Stimulated activated CD8-positive, alpha-beta memory T cell treated with anti-CD3 and anti-CD28 coated beads, Interleukin-7, amount 100 ng/mL, for 4 hours (primary cell): ENCODE results near the gene EHBP1.

Source experiments
- DNase-seq, 2 donors: peaks; one replicate each; pipeline ENCODE4 v3.0.0-alpha.2; 2020; ENCODE audit warnings: low read depth in 2 of 2

EHBP1 gene

DNA sequence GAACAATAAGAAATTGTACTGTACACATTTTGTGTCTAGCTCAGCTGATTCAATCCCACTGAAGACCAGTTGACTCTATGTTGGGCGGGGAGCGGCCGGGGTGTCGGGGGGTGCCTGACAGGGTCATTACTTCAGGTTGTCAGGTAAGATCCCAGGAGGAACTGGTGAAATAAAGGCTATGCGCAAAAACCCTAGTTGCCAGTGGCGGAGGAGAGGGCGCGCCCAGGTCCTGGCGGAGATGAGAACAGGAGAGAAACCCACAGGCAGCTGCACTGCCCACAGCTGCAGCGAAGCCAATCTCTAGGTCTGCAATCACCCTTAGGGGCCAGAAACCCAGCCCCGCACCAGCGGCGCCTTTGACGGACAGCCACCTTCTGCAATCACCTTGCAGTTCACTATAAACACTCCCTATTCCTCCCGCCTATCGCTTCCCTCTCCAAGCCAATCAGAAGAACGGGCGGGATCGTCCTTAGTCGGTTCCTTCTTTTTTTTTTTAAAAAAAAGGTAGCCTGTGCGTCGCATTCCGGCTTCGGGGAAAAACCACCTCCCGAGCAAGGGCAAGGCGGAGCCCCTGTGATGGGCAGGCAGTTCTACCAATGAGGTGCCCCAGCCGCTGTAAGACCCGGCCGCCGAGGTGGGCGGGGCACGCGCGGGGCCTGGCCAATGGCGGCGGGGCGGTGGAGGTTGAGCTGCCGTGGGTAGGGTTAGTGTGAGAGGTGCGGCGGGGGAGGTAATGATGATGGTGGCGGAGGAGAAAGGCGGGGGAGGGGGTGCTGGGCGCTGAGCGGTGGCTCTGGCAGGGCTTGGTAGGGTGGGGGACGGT lies at the start of gene EHBP1:
TSS of gene EHBP1 (plus strand) at position 707 of the 823 bp plus-strand sequence. CDS start 1,479 bp downstream, outside the sequence.
- peak; percentile 95 to 97 for DNase-seq

DNA sequence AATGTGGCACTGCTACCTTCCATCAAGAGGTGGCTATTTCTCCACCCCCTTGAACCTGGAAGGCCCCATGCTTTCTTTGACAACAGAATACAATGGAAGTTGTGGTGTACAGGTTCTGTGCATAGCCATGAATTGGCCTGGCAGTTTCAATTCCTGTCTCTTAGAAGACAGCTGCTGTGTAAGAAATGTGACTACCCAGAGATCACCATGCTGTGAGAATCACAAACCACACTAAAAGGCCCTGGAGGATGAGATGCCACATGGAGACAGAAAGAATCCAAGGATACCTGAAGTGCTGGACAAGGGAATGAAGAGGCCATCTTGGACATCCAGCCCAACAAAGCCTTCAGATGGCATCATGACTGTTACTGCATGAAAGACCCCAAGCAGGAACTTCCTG lies 47.7 kb upstream of the EHBP1 start:
- no peak for DNase-seq

DNA sequence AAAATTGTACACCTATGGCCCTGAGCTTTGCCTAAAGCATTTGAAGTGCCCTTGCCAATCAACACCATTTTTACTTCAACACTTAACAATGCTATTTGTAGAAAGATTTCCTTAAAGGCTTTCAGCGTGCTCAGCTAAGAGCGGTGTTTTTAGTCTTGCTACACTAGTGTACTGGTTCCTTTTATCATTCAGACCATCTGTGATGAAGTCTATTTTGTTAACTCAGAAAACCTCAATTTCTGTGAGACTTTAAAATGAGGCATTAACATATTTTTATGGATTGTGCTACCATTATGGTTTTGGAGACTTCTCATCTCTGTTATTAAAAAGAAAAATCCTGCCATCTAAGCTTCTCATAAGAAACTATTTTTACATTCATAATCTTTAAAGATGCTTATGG lies 46.6 kb upstream of the EHBP1 start:
- no peak for DNase-seq

DNA sequence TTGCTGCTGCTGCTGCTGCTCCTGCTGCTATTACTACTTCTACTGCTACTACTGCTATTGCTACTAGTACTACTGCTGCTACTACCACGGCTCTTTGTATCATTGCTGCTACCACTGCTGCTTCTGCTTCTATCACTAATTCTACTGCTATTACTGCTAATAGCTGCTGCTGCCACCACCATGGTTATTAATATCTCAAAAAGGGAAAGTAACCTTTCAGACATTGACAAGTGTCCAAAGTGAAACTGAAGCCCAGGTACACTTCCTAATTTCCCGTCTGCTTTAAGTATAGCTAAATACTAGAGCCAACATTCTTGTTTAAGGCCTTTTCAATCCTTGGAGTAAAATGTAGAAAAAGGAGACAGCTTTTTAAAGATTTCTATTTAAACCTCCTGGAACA lies 45.4 kb upstream of the EHBP1 start:
- DNase-seq: no peak

DNA sequence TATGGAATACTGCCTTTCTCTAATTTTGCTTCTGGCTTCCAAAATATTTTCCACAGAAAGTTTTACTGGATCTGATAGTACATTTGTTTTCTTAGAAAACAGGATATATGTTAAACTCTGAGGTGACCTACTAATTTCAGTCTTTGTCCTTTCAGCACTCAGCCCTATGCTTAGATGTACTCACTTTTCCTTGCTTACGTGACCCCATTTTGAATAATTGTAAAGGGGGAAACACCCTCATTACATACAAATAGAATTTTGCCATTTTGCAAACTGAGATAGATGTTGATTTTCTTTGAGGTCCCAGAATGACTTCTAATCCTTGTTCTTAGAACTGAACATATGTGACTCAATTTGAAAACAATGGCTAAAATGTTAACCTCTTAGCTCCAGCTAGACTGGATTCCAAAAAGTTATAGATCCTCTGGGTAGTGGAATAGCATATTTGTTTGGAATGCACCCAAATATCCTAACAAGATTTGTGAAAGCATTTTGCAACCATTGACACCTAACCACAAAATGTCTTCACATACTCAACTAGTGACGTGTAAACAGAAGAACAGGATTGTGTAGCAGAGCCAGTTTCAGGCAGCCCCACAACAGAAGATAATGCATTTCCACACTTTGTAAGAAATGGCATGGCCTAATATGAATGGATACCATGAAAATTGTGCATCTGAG lies 44.8 kb upstream of the EHBP1 start:
- DNase-seq: no peak

DNA sequence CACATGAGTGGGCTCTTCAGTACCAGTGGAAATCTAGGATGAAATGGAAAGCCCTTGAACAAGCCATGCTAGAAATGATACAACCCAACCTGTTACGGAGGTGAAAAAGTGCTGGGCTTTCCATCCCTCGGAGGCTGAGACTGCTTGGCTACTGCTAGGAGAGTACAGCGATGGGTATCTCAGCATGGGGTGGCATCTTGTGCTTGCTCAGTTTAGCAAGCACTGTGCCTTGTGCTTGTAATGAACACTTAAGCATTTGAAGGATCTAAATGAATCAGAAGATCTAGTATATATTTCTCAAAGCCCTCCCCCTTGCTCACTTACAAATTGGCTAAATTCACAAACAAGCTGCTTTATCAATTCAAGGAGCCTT lies 44.3 kb upstream of the EHBP1 start:
- DNase-seq: no peak

DNA sequence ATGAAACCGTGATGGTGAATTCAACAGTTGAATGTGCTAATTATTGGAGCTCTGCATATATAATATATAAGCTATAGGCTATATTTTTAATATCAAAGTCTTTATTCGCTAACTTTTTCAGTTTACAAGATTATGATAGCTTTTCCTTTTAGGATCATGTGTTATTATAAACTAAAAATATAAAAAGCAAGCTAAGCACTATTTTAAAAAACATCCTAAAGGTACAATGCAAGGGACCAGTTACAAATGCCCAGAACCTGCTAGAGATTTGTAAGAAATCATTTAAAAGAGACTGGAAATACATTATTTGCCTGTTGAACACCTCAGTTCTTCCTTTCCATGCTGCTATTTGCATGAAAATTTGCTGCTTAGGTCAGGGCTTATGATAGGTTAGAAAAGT lies 43.4 kb upstream of the EHBP1 start:
- DNase-seq: no peak

DNA sequence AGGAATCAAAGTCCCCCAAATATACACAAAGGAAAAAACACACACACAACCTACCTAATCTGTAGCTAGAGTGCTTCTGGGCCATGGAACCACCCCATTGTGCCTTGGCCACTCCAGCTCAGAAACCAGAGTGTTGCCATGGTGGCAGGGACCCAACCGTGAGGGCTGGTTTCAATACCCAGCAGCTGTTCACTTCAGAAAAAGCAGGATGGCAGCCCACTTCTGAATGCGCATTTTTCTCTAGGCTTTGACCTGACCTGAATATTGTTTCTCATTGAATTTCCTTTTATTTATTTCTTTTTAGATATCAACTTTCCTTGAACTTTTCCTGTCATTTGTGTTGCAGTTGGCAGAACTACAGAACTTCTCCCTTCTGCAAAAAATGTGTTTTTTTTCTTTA lies 43.0 kb upstream of the EHBP1 start:
- DNase-seq: no peak

DNA sequence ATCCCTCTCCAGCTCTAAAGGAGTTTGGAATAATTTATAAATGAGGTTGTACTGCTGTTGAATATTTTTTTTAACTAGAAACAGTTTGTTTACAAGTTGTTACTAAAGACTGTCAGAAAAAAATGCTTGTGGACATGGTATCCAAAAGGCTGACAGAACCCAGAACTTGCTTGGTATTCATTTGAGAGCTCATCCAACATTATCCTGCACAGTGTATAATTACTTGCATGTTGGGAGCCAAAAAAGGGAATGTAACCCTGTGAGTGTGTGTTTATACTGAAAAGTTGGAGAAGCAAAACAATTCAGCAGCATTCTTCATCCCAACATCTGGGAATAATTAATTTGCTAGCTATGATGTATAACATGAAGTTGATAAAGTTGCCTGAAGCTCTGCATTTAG lies 42.1 kb upstream of the EHBP1 start:
- no peak for DNase-seq

DNA sequence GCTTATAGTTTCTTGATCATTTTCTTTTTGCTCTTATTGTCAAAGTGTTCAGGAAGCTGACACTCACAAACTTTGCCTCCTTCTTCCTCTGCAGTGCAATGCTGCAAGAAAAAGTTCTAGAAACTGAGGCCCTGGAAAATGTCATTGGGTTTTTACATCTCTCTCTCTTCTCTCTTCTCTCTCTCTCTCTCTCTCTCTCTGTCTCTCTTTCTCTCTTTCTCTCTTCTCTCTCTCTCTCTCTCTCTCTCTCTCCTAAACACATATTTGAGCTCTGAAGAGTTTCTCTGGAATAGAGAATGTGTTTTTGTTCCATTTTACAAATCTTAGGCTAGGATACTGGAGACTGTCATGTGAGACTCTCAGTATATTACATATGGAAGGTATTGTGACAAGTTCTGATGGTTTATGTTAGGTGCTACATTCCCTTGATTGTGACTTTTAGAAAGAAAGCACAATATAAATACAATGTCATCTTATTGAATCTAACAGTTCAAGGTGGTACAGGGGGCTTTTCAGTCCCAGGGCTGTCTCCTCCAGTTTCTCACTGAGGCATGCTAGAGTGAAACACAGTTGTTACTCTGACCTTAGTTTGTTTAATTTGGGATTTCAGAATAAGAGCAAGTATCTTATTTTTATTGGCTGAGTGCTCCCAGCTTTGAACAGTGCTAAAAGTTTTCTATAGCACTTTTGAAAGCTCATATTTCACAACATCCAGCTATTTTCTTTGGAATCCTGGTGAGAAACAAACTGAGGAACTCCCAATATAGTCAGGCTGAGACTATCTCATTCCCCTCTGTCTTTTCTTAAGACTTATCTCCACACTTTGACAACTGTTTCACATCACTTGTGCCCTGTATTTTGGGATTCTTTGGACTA lies 41.4 kb upstream of the EHBP1 start:
- no peak for DNase-seq

DNA sequence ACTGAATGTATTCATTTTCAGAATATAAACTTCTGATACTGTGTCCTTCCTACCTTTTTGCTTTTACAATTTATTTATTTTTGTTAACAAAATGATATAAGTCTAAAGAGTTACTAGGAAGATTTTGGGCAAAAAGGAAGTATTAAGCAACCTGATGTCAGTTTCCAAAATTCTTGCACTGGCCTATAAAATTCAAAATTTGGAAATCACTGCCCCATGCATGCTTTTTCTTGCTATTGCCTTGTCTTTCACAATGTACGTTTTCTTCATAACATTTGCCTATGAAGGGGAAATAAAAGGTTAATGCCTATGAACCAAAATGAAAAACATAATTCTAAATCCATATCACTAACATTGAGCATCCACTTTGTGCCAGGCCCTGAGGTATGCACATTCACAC lies 40.1 kb upstream of the EHBP1 start:
- DNase-seq: no peak

DNA sequence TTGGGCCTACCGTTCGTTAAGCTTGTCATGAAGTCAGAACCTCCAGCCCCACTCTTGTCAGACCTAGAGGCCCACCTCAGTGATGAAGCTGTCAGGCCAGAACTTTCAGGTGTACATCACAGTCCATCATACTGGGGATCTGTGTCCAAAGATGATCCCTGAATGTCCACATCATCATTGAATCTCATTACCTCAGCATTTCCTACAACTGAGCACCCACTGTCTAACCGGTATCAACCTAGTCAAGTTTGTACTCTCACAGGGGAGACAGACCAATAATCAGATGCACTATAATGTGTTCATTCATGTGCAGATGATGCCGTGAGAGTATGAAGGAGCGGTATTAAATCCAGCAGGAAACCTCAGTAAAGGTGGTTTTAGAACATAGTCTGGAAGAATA lies 36.3 kb upstream of the EHBP1 start:
- no peak for DNase-seq

DNA sequence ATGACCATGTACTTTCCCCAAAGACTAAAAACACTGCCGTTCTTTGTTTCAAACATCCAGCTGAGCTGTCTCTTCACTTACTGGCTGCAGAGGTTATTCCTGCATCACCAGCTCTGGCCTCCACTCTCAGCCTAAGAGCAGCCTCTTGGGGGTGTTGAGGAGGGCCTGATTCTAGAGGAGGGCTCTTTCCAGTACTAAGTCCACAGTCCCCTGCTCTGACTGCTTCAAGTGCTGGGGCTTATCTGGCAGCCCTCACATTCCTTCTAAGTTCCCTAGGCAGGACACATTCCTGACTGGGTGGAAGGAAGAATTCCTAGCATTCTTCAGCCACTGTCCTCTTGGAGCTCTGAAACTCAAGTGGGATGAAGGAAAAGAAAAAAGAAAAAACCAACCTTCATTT lies 32.9 kb upstream of the EHBP1 start:
- no peak for DNase-seq

DNA sequence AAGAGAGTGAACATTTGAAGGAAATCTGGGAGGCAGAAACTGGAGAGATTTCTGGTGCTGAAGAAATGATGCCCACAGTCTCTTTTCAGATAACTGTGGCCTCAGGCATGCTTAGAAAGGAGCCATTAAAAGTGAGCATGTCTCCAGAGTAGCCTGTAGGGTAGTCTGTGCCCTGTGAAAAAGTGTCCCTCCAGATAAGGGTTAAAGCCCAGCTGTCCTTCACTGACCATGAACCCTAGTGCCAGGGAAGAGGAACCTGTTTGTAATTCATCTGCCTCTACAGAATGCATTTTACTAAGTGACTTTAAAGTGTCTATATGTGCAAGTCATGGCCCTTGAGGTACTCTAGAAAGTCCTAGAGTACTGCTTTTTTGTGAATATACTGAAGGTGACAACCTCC lies 30.5 kb upstream of the EHBP1 start:
- DNase-seq: no peak

DNA sequence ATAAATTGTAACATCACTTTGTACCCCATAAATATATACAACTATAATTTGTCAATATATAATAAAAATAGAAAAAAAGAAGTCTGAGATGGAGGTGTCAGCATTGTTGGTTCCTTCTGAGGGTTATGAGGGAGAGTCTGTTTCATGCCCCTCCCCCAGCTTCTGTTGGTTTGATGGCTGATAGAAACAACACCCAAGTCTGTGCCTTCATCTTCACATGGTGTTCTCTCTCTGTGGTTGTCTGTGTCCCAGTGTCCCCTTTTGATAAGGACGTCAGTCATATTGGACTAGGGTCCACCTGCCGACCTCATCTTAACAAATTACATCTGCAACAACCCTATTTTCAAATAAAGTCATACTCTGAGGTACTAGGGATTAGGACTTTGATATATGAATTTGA lies 20.3 kb upstream of the EHBP1 start:
- no peak for DNase-seq

DNA sequence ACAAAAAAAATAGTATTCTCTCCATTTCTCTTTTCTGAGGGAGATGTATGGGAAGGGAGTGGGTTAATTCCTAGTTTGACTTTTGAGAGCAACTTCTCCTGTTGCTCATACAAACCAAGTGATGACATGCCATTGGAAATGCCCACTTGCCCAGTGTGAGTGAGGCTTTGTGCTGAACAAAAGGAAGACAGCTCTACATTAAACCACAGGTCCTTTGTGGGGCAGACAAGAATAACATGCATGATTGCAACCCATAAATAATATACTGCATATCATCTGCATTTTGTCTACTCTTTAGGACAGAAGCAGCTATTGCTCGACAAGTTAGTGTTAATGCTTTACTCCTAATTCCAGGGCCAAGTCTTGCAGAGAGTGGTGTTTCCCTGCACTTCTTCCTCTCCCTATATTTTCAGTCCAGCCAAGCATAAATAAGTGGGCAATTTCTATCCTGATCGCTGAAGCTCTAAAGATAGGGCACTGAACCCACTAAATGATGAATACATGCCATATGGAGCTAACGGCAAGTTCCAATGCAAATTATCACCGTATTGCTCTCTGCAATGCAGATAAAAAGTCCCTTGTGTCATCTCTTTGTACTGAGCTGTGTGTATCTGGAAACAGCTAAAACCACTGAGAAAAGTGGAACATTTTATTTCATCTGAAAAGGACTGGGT lies 19.4 kb upstream of the EHBP1 start:
- DNase-seq: no peak

DNA sequence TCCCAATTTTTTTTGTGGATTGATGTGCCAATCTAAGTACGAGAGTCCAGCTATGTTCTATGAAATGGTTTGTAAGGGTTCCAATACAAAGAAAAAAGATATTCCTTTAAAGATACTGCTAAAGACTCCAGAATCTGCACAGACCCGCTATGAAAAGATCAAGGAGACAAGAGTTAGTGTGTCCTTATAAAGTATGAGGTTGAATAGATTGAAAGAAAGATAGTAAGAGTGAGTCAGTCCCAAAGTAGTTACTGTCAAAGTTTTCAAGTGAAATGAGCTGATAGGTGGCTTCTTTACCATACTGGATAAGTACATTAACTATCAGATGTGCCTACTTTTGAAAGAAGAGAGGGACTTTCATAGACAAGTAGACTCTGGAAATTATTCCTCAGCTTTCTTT lies 17.9 kb upstream of the EHBP1 start:
- no peak for DNase-seq

DNA sequence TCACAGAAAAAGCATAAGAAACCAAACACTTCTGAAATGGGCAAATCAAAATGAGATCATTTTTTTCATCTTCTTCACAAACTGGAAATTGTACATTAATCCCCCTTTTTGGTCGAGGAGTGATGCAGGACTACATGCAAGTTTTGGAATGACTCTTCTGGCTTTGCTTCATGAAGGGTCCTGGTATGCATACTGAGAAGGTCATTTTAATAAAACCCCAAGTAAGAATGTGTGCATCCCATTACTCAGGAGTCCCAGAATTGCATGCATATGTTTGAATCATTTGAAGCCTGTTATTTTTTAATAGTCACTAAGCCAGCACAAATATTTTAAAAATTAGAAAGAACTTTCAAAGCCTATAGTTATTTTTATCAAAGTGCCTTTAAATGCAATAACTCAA lies 16.7 kb upstream of the EHBP1 start:
- no peak for DNase-seq

DNA sequence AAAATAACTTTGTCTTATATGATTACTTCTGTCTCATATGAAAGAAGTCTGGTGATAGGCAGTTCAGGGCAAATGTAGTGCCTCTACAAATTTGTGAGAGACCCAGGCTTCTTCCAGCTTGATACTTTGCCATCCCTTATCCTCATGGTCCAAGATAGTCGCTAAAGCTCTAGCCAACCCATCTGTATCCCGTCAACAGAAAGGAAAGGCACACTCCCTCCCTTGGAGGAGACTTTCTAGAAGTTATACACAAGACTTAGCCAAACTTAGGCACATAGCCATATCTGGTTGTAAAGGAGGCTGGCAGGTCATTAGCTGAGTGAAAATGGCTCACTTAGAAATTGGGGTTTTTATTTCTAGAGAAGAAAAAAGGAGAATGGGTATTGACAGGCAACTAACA lies 14.3 kb upstream of the EHBP1 start:
- DNase-seq: no peak

DNA sequence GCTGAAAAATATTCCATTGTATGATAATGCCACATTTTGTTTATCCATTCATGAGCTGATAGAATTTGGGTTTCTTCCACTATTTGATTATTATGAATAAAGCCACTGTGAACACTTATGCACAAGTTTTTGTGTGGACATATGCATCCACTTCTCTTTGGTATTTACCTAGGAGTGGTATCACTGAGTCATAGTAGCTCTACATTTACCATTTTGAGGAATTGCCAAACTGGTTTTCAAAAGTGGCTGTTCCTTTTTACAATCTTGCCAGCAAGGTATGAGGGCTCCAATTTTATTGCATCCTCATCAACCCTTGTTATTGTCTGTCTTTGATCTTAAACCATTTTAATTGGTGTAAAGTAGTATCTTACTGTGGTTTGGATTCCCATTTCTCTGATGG lies 13.3 kb upstream of the EHBP1 start:
- no peak for DNase-seq

DNA sequence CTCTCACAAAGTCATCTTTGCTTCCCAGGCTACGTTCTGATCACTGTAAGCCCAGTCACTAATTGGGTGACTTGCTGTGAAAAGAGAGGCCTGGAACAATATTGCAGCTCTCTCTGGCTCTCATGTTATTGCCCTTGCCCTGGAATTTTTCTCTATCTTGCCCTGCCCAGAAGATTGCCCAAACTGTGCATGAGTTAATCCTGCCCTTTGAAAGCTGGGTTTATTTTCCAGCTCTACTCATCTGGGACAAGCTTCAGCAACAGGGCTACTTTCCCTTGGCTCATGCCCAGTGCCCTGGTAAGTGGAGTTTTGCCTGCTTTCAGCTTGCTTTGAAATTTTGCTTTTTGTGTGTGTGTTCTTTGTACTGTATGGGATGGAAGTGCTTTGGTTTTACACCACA lies 6.9 kb upstream of the EHBP1 start:
- no peak for DNase-seq

DNA sequence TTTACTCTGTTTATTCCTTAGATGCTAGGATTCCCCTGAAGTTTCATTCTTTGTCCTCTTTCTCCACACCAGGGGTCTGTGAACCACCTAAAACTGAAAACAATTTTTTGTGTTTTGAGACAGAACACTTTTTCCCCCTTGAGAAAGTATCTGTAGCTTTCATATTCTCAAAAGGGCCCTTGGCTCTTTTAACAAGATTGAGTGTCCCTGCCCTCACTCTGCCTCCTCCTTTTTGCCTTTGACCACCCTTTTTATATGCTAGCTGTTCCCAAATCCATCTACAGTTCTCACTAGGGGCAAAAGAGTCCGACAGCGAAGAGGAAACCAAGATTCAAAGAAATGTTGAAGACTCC lies 883 bp upstream of the EHBP1 start:
- DNase-seq: no peak
